NCI-H82 treated with DMSO at 0.1 percent for 48 hours (cell line): ENCODE data around the gene MRGPRX3.
"Not testable (repeated sequence)": the region's sequence is repeated elsewhere in the genome, so short reads cannot be mapped to it uniquely, and the experiment has no call there.

ENCODE experiments used
- DNase-seq: peaks from one replicate; lab custom pipeline; 2025; ENCODE audit not compliant: unreplicated experiment; lab: John Stamatoyannopoulos, UW

Gene MRGPRX3

DNA sequence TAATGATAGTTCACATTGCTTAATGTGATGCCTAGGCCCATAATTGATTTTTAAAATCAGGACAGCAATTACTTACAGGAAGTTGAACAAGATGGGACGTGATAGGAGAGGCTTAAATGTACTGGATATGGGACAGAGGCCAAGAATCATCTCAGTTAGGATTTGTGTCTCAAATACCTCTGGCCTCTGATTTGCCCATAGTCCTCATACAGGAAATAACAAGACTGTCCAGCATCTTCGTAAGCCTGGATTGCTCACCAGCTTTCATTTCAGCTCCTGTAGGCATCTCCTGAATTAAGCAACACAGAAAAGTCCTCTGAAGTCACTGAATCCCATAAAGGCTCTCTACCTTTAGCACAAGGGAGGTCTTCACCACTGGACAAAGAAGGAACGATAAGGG lies at the start of gene MRGPRX3:
MRGPRX3 (plus strand) TSS at position 231 of the 400 bp plus-strand sequence. CDS start 4,632 bp downstream, outside the sequence.
- no peak for DNase-seq

- DNase-seq: no peak
These were observed 44.0 kb upstream of the MRGPRX3 start for GRCh38 chr11:18088366-18088765.

- DNase-seq: no peak
These were observed 43.4 kb upstream of the MRGPRX3 start for GRCh38 chr11:18088966-18089365.

DNA sequence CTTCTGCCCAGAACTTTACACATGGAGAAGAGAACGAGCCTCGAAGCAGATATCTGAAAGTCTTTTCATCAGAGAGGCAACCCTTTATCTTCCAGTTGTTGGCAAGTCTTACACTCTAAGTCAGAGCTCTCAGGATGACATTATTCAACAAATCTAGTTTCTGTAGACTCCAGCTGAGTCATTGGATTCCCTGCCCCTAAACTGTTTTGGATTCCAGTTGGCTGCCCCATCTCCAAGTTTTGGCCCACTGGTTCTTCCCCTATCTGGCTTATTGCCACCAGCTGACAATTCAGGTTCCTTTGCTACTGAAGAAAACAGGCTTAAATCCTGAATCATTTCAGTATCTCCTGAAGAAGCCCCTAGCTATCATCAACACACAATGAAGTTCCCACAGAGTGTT lies 40.6 kb upstream of the MRGPRX3 start:
- DNase-seq: no peak

GRCh38 chr11:18093959-18094358 lies 38.4 kb upstream of the MRGPRX3 start:
- DNase-seq: no peak

DNA sequence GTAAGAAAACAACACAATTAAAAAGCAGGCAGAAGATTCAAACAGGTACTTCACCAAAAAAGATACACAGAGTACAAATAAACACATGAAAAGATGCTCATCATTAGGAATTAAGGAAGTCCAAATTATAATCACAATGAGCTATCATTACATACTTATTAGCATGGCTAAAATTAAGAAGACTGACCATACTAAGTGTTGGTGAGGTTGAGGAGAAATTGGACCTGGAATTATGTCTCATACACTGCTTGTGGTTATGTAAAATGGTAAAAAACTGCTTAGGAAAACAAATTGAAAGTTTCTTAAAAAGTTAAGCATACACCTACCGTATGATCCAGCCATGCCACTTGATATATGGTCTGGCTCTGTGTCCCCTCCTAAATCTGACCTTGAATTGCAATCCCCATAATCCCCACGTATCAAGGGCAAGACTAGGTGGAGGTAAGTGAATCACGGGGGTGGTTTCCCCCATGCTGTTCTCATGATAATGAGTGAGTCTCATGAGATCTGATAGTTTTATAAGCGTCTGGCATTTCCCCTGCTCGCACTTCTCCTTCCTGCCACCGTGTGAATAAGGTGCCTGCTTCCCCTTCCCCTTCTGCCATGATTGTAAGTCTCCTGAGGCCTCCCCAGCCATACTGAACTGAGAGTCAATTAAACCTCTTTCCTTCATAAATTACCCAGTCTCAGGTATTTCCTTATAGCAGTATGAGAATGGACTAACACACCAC lies 31.3 kb upstream of the MRGPRX3 start:
- no peak for DNase-seq

DNA sequence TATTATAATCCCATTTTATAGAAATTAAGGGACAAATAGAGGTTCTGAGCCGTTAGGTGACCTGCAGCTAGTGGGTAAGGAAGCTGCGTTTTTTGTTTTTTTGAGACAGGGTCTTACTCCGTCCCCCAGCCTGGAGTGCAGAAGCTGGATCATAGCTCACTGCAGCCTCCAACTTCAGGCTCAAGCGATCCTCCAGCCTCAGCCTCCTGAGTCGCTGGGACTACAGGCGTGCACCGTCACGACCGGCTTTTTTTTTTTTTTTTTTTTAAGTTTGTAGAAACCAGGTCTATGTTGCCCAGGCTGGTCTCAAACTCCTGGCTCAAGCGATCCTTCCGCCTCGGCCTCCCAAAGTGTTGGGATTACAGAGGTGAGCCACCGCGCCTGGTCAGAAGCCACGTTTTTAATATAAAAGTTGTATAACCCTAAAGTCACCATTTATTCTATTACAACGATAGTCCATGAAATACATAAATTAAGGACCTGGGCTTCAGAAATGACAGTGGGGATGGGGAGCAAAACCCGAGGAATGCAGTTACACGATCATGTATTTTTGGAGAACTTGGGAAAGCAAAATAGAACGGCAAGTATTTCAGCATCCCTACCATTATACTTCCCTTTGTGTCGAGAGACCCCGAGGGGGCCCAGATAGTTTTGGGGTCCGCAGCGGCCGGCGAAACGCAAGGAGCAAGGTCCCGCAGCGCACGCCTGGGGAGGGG lies 27.1 kb upstream of the MRGPRX3 start:
- DNase-seq: no peak

GRCh38 chr11:18105802-18106574 lies 26.4 kb upstream of the MRGPRX3 start, which contains the start of gene SAAL1:
TSS of gene SAAL1 (minus strand) at chr11:18106082. CDS start at chr11:18106041, 41 bp downstream.
- peak; percentile 34 for DNase-seq

DNA sequence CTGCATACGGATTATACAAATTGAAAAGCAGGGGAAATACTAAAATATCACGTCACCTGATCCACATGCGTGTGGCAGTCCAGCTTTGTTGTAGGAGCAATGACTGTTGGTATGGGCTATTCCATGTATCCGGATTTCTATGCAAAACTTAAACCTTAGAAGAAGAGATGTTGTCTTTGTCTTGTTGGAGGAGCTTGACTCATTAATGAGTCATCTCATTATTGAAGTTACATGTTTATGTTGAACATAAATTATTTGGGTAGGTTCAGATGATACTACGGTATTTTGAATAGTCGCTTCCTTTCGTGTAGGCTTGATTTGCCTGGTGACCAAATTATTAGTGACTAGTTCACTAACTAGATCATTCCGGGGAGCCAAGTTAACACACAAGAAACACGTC lies 25.7 kb upstream of the MRGPRX3 start:
- no peak for DNase-seq

GRCh38 chr11:18108254-18108653 lies 24.1 kb upstream of the MRGPRX3 start:
- DNase-seq: no peak

GRCh38 chr11:18111005-18111404 lies 21.4 kb upstream of the MRGPRX3 start:
- DNase-seq: no peak

DNA sequence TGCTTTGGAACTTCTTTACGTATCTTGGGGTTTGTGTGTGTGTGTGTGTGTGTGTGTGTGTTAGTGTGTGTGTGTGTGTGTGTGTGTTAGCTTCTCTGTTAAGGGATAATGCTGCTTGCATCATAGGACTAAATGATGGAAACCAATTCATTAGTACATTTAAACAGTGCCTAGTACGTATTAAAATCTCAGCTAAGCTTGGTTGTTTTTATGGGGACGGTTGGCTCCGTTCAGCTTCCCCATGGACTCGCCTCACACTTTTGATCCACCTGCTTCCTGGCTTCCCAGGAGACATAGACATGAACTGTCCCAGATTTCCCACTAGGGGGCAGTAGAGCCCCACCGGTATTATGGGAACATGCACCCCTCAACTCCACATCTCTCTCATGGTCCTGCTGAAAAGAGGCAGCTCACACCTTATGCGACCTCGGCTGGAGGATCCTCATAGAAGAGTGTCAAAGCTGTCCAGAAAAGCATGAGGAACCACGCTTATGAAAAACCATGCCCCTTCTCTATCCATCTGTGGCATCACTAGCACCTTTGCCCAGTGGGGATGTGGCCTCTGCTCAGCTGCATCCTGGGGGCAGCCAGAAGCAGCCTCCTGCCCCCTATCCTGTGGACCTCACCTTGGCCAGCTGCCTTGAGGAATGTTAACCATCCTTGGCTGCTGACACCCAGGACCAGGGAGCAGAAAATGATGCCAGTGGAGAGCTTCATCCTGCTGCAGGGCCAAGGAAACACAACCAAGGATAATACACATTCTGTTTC lies 16.8 kb upstream of the MRGPRX3 start:
- peak; percentile 49 for DNase-seq

- not testable (repeated sequence) for DNase-seq
These were observed 11.0 kb upstream of the MRGPRX3 start for GRCh38 chr11:18121331-18121828.

- DNase-seq: not testable (repeated sequence)
These were observed 1.3 kb upstream of the MRGPRX3 start for GRCh38 chr11:18131115-18131514.

GRCh38 chr11:18135308-18135707 lies 2.9 kb downstream of the MRGPRX3 start:
- no peak for DNase-seq

- DNase-seq: no peak
These were observed 4.9 kb downstream of the MRGPRX3 start for GRCh38 chr11:18137186-18137800.

DNA sequence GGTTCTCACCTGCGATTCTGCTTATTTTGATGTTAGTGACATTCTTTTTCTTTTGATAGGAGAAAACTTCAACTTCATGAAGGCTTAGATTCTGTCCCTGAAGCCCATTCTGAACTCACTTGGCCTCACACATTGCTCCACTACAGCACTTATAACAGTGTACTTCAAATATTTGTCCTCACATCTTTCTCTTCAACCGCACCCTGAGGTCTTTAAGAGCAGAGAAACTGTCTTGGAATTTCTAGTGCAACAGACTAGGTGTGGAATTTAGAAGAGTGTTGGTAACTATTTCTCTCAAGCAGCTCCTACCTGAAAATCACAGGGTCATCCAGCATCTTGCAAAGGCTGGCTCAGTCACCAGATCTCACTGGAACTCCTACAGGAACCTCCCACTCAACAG lies 7.8 kb downstream of the MRGPRX3 start:
- no peak for DNase-seq

DNA sequence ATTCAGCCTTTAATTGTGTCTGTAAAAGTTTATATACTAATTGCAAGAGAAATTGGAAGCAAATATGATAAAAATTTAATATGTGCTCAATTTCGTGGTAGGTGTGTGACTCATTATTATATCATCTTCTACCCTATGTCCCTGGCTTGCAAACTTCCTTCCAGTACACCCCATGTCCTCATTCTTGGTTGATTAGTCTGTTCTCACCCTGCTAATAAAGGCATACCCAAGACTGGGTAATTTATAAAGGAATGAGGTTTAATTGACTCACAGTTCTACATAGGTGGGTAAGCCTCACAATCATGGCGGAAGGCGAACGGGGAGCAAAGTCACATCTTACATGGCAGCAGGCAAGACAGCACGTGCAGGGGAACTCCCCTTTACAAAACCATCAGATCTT lies 11.9 kb downstream of the MRGPRX3 start:
- DNase-seq: no peak

GRCh38 chr11:18145025-18145424 lies 12.7 kb downstream of the MRGPRX3 start:
- DNase-seq: no peak

GRCh38 chr11:18145837-18146236 lies 13.5 kb downstream of the MRGPRX3 start:
- no peak for DNase-seq
